ENCODE data around the gene TMSB10.
"Not testable (repeated sequence)": the region's sequence is repeated elsewhere in the genome, so short reads cannot be mapped to it uniquely, and the experiment has no call there.

GRCh38 chr2:84872691-84873090 is 32.8 kb upstream of the TMSB10 start:
- not testable (repeated sequence) for TF ChIP-seq CTCF (conservative IDR thresholded peaks at IDR 0.05; ENCODE audit: low read length); EZH2phosphoT487 (IDR thresholded peaks at IDR 0.05; ENCODE audit: borderline replicate concordance, low read depth, low read length)
